Measurements from ENCODE around the gene ATP8B1.

GRCh38 chr18:57787068-57787685, 15.9 kb downstream of the ATP8B1 start:
- TF ChIP-seq CTCF (IDR thresholded peaks at IDR 0.05) (no peak), POLR2AphosphoS5 (IDR thresholded peaks at IDR 0.05) (peak in 2 of 3 donors; percentile 16 to 40), POLR2A (IDR thresholded peaks at IDR 0.05) (no peak), EP300 (IDR thresholded peaks at IDR 0.05; ENCODE audit: low read depth) (no peak)

Measured in transverse colon (tissue), 4 donors.